Measurements from ENCODE around the gene CLASP1.

Gene CLASP1

DNA sequence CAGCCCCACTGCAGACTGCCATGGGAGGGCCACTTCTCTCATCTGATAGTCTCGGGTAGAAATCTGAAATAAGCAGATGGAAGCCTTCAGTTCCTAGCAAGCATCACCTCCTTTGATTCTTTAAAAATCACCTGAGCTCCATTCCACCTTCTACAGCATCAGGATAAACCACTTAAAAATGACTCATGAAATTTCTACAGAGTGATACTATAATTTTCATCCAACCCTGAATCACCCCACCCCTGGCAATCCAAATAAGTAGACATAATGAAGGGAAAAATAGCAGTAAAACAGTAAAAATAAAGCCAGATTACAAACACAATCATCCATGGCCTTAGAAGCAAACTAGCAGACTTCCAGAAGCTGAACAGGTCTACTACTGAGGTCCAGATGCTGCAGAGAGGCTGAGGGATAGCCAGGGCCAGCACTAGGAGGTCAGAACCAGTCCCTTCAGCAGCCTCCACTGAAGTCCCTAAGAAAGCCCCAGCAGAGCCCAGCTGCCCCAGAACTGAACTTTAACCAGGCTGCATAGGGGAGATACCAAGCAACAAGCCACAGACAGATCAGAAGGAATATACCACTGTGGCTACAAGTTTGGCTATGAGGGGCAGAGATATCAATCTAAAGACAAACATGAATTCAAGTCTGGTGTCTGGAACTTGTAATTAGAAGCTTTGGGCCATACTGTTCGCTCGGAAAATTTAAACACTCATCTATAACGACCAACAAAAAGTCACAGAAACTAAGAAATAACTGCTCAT, 173.3 kb downstream of the CLASP1 start:
- in situ Hi-C loops (cut with MboI; ENCODE audit: low pct_unique_long_range_greater_than_20kb, low sequenced_read_pairs, unreplicated experiment), result no loop called here
- DNase-seq (ENCODE audit: low spot score), result no peak
- TF ChIP-seq, protein P1, sequence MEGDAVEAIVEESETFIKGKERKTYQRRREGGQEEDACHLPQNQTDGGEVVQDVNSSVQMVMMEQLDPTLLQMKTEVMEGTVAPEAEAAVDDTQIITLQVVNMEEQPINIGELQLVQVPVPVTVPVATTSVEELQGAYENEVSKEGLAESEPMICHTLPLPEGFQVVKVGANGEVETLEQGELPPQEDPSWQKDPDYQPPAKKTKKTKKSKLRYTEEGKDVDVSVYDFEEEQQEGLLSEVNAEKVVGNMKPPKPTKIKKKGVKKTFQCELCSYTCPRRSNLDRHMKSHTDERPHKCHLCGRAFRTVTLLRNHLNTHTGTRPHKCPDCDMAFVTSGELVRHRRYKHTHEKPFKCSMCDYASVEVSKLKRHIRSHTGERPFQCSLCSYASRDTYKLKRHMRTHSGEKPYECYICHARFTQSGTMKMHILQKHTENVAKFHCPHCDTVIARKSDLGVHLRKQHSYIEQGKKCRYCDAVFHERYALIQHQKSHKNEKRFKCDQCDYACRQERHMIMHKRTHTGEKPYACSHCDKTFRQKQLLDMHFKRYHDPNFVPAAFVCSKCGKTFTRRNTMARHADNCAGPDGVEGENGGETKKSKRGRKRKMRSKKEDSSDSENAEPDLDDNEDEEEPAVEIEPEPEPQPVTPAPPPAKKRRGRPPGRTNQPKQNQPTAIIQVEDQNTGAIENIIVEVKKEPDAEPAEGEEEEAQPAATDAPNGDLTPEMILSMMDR (IDR thresholded peaks at IDR 0.05; ENCODE audit: extremely low read depth, insufficient read depth, missing control alignments), result no peak

DNA sequence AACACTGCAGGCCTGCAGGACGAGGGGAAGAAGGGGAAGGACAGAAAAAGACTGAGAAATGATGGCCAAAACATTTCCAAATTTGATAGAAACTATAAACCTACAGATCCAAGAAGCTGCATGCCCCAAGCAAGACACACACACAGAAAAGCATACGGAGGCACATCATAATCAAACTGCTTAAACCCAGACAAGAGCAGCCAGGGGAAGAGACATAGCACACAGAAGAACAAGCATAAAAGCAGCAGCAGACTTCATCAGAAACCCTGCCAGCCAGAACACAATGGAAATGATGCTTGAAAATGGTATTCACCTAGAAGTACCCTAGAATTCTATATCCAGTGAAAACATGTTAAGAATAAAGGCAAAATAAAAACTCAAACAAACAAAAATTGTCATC, 175.8 kb downstream of the CLASP1 start:
- in situ Hi-C loops (cut with MboI; ENCODE audit: low pct_unique_long_range_greater_than_20kb, low sequenced_read_pairs, unreplicated experiment), result no loop called here
- no peak for DNase-seq (ENCODE audit: low spot score)
- TF ChIP-seq, protein P1 (IDR thresholded peaks at IDR 0.05; ENCODE audit: extremely low read depth, insufficient read depth, missing control alignments), result no peak

DNA sequence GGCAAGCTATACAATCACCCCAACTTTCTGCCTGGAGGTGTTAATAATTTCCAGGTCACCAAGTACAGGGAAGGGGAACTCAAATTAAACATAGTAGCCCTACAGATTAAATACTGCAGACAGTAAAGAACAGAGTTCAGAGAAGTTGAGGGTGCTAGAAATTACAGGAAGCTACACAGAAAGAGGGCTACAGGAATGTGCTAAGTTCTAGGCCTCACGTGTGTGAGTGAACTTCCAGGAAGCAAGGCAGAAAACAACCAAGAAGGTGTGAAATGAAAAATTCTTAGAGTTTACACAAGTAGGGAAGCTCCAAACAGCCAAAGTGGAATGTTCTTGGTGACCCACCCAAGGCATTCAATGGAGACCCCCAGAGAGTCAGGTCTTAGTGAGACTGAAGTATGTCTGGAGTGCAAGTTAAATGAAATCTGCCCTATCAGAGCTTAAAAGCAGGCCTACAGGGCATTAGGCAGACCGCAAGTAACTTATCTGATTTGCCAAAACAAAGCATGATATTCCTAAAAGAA, 176.7 kb downstream of the CLASP1 start:
- DNase-seq (ENCODE audit: low spot score), result no peak
- TF ChIP-seq, protein P1 (IDR thresholded peaks at IDR 0.05; ENCODE audit: extremely low read depth, insufficient read depth, missing control alignments), result no peak
- in situ Hi-C loops (cut with MboI; ENCODE audit: low pct_unique_long_range_greater_than_20kb, low sequenced_read_pairs, unreplicated experiment), result no loop called here

DNA sequence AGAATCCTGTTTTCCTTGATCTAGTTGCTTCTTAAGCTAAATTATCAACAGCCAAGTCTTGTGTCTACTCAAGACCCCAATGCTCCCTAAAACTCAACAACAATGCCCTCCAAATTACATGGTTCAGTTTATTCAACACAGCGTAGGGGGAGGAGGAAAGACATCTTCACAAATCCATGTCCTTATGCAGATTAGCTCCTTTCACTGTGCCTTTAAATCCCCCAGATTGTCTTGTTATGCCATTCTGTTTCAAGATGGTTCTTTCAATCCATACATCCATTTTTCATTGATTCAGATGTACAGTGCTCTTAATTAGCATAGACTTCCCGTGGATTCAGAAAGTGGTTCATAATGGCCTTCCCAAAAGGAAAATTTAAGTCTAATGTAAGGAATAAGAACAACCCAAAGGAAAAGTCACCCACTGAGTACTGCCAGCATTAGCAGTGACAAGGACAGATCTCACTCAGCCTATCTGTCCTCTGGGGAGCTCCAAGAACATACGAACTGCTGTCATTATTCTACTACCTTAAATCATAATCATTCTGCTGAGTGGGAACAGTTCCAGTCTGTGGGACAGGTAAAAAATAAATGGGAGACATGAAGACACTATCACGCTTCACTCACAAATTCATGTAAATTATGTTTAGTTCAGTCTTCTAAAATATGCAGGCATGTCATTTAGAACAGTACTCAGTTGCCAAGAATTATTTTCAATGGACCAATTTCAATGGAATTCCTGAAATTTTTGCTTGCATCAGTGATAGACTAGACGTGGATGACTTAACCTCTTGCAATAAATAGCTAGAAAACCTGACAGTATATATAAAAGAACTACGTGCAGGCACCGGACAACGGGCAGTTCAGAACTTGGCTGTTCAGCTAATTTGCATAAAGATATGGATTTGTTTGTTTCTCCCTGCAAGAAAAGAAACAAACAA, 177.5 kb downstream of the CLASP1 start:
- in situ Hi-C loops (cut with MboI; ENCODE audit: low pct_unique_long_range_greater_than_20kb, low sequenced_read_pairs, unreplicated experiment), result no loop called here
- DNase-seq (ENCODE audit: low spot score), result no peak
- TF ChIP-seq, protein P1 (IDR thresholded peaks at IDR 0.05; ENCODE audit: extremely low read depth, insufficient read depth, missing control alignments), result no peak

DNA sequence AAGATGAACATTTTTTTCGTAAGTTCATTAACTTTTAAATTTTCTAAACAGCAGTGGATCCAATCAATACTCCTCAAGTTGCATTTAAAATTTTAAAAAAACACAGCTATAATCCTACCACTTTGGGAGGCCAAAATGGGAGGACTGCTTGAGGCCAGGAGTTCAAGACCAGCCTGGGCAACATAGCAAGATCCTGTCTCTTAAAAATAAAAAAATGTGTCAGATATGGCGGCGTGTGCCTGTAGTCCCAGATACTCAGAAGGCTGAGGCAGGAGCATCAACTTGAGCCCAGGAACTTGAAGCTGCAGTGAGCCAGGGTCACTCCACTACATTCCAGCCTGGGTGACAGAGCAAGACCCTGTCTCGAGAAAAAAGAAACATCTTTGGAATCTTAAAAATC, 178.3 kb downstream of the CLASP1 start:
- TF ChIP-seq, protein P1 (IDR thresholded peaks at IDR 0.05; ENCODE audit: extremely low read depth, insufficient read depth, missing control alignments), result no peak
- no peak for DNase-seq (ENCODE audit: low spot score)
- in situ Hi-C loops (cut with MboI; ENCODE audit: low pct_unique_long_range_greater_than_20kb, low sequenced_read_pairs, unreplicated experiment), result no loop called here

DNA sequence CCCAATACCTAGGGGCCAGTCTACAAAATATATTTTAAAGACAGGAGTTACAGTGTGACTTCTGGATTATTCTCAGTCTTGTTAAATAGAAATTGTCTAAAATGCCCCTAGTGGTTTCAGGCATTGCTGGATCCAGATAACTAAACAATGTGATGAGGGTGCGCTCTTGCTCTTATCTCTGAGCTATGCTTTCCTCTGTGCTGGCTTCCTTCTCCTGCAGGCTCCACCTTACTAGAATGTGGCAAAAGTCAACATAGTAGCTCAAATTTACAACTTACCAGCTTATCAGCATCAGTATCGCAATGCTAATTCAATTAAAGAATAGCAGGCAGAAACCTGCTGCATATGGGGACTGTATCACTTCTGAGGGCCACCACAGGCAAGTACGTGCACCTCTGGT, 179.9 kb downstream of the CLASP1 start:
- no peak for DNase-seq (ENCODE audit: low spot score)
- TF ChIP-seq, protein P1 (IDR thresholded peaks at IDR 0.05; ENCODE audit: extremely low read depth, insufficient read depth, missing control alignments), result no peak
- in situ Hi-C loops (cut with MboI; ENCODE audit: low pct_unique_long_range_greater_than_20kb, low sequenced_read_pairs, unreplicated experiment), result no loop called here
